Prostate gland (tissue), 2 donors: ENCODE measurements around the gene PNISR. TPM values are rescaled to one million over a fixed set of nuclear protein-coding genes. Genes with fewer than 3 reads are reported as not detected.
"Not testable (repeated sequence)": the region's sequence is repeated elsewhere in the genome, so short reads cannot be mapped to it uniquely, and the experiment has no call there.

Source experiments
- DNase-seq: peaks from one replicate; pipeline ENCODE4 v3.0.0-alpha.2; 2019; ENCODE audit warnings: low spot score
- H3K27ac ChIP-seq, 2 donors: fragments of 200-600 bp; sonication (generic); 2 replicates each; pipeline ENCODE4 v1.5.1; 2017 to 2019
- H3K27me3 ChIP-seq: fragments of 200-600 bp; sonication (generic); replicated peaks from 2 replicates; pipeline ENCODE4 v1.5.1; 2019; ENCODE audit not compliant: insufficient read depth
- H3K36me3 ChIP-seq, 2 donors: fragments of 200-600 bp; sonication (generic); 1 replicate in 1 of 2; 2 replicates in 1 of 2; pipeline versions ENCODE4 v1.5.1 to v1.8.1; 2017 to 2019
- H3K4me1 ChIP-seq: fragments of 200-600 bp; sonication (generic); replicated peaks from 2 replicates; pipeline ENCODE4 v1.5.1; 2019
- H3K4me3 ChIP-seq, 2 donors: fragments of 200-600 bp; sonication (generic); 2 replicates each; pipeline ENCODE4 v1.5.1; 2017 to 2019
- H3K9me3 ChIP-seq: fragments of 200-600 bp; sonication (generic); 2 replicates; pipeline ENCODE4 v1.5.1; 2017
- CTCF ChIP-seq, 4 experiments: fragments of 200-600 bp in 2 of 4; fragments of 450-650 bp in 2 of 4; sonication (generic) in 2 of 4; IDR thresholded peaks; 1 replicate in 3 of 4; 2 replicates in 1 of 4; pipeline ENCODE4 v1.5.1; 2016 to 2019; ENCODE audit warnings: antibody characterized with exemption in 4 of 4, mild to moderate bottlenecking in 2 of 4, moderate library complexity in 2 of 4
- POLR2A ChIP-seq: fragments of 450-650 bp; IDR thresholded peaks from one replicate; pipeline ENCODE4 v1.6.1; 2016; ENCODE audit warnings: antibody characterized with exemption, mild to moderate bottlenecking
- POLR2AphosphoS5 ChIP-seq: sonication (generic); formaldehyde crosslinking; IDR thresholded peaks from one replicate; pipeline ENCODE4 v1.6.1; 2017; ENCODE audit warnings: antibody characterized with exemption
- WGBS: methylation state at CpG from one replicate; pipeline ENCODE4 v1.1.5; 2018; 5-methylcytosine and 5-hydroxymethylcytosine counted together
- intact Hi-C: fragments of 100-400 bp; cut with DNase I; formaldehyde crosslinking; loops from one replicate; pipeline ENCODE4 v1.14.2; 2022
- total RNA-seq, 2 donors: library from RNA; depleted of rRNA; stranded (reverse); fragments of >200 nt; gene quantifications; one replicate each; pipeline ENCODE4 v1.1.0, GENCODE V29; 2016

The PNISR gene
- total RNA-seq = 100 to 1,000 TPM in 1 of 2 donors, 10 to 100 TPM in 1; 62.0 to 161 TPM

DNA sequence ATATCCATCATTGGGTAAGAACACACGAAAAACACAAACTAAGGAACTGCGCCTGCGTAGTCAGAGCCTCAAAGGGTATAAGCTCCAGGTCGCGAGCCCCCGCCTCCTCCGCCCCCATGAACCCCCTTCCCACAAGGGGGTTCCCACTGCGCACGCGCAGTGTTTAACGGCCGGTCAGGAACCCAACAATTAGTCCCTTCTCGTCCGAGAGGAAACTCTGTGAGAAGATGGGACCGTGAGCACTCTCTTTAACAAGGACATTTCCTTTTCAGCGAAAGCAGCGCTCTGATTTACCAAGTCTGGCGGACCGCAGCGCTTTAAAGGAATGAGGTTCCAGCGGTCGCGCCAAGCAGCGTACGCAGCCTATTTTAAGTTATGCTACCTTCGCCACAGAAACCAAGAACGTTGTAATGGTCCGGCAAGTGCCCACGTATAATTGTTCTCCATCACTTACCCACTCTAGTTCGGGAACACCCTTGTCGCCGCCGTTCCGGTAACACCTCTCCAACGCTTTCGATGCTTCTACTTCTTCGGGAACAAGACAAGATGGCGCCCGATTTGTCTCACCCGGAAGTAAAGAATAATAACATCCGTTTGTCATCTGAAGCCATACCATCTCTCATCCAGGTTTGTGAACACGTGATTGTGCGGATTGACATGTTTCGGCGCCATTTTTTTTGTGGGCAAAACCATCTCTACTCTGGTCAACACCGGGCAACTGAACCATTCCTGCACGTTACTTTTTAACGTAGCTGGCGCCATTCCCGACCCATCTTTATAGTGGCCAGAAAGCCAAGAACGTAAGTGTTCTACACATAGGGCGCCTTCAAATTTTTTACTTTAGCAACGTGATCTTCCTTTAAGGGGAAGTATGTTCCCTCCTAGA is at the start of gene PNISR:
PNISR (minus strand) TSS at position 548 of the 886 bp plus-strand sequence. CDS start 10,649 bp downstream, outside the sequence.
- Histone ChIP-seq H3K4me3 (peak within 1 kb of the TSS; percentile 58 to 59), H3K27ac (peak within 1 kb of the TSS; percentile 96 to 98), H3K27me3 (no peaks in the 10 kb centered on the region), H3K4me1 (no peaks in the 10 kb centered on the region), H3K36me3 (no peaks in the 10 kb centered on the region), H3K9me3 (no peaks in the 10 kb centered on the region)
- TF ChIP-seq POLR2AphosphoS5 (peak; percentile 75), POLR2A (peak; percentile 49), CTCF (IDR thresholded peaks at IDR 0.05) (no peak)
- intact Hi-C loops = loop anchor here (5.0 kb wide), 2 partner anchors 93 to 97 kb away; no protein-coding TSS in a partner anchor
- WGBS = under 1% methylated on average over 53 of the region's 53 CpGs
- peak; percentile 97 for DNase-seq

GRCh38 chr6:99473730-99474129 is 48.6 kb upstream of the PNISR start:
- Histone ChIP-seq H3K4me3 (no peak overlapping the region), H3K27ac (no peak overlapping the region), H3K27me3 (no peaks in the 10 kb centered on the region), H3K36me3 (no peaks in the 10 kb centered on the region), H3K4me1 (no peaks in the 10 kb centered on the region), H3K9me3 (no peaks in the 10 kb centered on the region)
- intact Hi-C loops = no loop called here
- TF ChIP-seq POLR2AphosphoS5 = no peak
- TF ChIP-seq CTCF (IDR thresholded peaks at IDR 0.05) = no peak
- no peak for TF ChIP-seq POLR2A
- no peak for DNase-seq

GRCh38 chr6:99471638-99472037 is 46.5 kb upstream of the PNISR start:
- H3K4me1 ChIP-seq = no peaks in the 10 kb centered on the region
- H3K9me3 ChIP-seq = no peaks in the 10 kb centered on the region
- 88% methylated on average over 2 of the region's 2 CpGs for WGBS
- H3K4me3 ChIP-seq = no peak overlapping the region
- no peak for TF ChIP-seq POLR2A
- TF ChIP-seq POLR2AphosphoS5 = no peak
- TF ChIP-seq CTCF (IDR thresholded peaks at IDR 0.05) = no peak
- no peaks in the 10 kb centered on the region for H3K36me3 ChIP-seq
- no peak for DNase-seq
- no peak overlapping the region for H3K27ac ChIP-seq
- intact Hi-C loops = no loop called here
- no peaks in the 10 kb centered on the region for H3K27me3 ChIP-seq

- H3K27ac ChIP-seq = no peak overlapping the region
- DNase-seq = no peak
- TF ChIP-seq POLR2AphosphoS5 = no peak
- TF ChIP-seq POLR2A = no peak
- peak; percentile 13 to 67 (median 60) for TF ChIP-seq CTCF (IDR thresholded peaks at IDR 0.05)
- H3K27me3 ChIP-seq = no peaks in the 10 kb centered on the region
- no peak overlapping the region for H3K4me3 ChIP-seq
- no peaks in the 10 kb centered on the region for H3K9me3 ChIP-seq
- intact Hi-C loops = loop anchor here (2.0 kb wide), 1 partner anchor 279 kb away; no protein-coding TSS in a partner anchor
- H3K4me1 ChIP-seq = no peaks in the 10 kb centered on the region
- H3K36me3 ChIP-seq = no peaks in the 10 kb centered on the region
- WGBS = 2% methylated on average over 3 of the region's 3 CpGs
Measured at GRCh38 chr6:99467509-99468106, 42.5 kb upstream of the PNISR start.

GRCh38 chr6:99459133-99459532 is 34.0 kb upstream of the PNISR start:
- WGBS = 94% methylated on average over 2 of the region's 2 CpGs
- DNase-seq, H3K27ac ChIP-seq: not testable (repeated sequence)

More at GRCh38 chr6:99459133-99459532, 34.0 kb upstream of the PNISR start:
- H3K27me3 ChIP-seq, H3K4me1 ChIP-seq, H3K4me3 ChIP-seq, intact Hi-C loops, H3K36me3 ChIP-seq, H3K9me3 ChIP-seq: not testable (repeated sequence)
